GM21447 (cell line): ENCODE results near the gene RNF5.
"Not testable (repeated sequence)": the region's sequence is repeated elsewhere in the genome, so short reads cannot be mapped to it uniquely, and the experiment has no call there.

Experiments
- ATAC-seq: cut with Tn5 transposase; IDR thresholded peaks from one replicate; pipeline ENCODE4 v1.9.1; 2021; ENCODE audit not compliant: unreplicated experiment

Gene RNF5

GRCh38 chr6:32188381-32189068 is 10.3 kb downstream of the RNF5 start:
- ATAC-seq = no peak

- no peak for ATAC-seq
These were observed 11.0 kb downstream of the RNF5 start for GRCh38 chr6:32189069-32189741.

- ATAC-seq = no peak
These were observed 11.5 kb downstream of the RNF5 start for GRCh38 chr6:32189742-32190053.

GRCh38 chr6:32190054-32190851 is 12.0 kb downstream of the RNF5 start, which contains the start of gene PBX2:
Gene PBX2, minus strand, starts transcription at chr6:32190202. Its CDS starts 287 bp downstream, at chr6:32189915.
- ATAC-seq = peak; percentile 66

GRCh38 chr6:32190911-32191677 is 12.9 kb downstream of the RNF5 start:
- ATAC-seq = no peak

- no peak for ATAC-seq
These were observed 13.7 kb downstream of the RNF5 start for GRCh38 chr6:32191696-32192607.

- ATAC-seq = no peak
These were observed 14.4 kb downstream of the RNF5 start, which contains the start of gene GPSM3 for GRCh38 chr6:32192608-32193039. Gene GPSM3, minus strand, starts transcription at chr6:32192643. Its CDS starts 130 bp downstream, at chr6:32192513.

GRCh38 chr6:32193096-32193495 is 14.9 kb downstream of the RNF5 start:
- not testable (repeated sequence) for ATAC-seq

- no peak for ATAC-seq
These were observed 16.2 kb downstream of the RNF5 start for GRCh38 chr6:32194388-32194787.

GRCh38 chr6:32194825-32195651 is 16.8 kb downstream of the RNF5 start:
- no peak for ATAC-seq

- peak; percentile 67 for ATAC-seq
These were observed 17.4 kb downstream of the RNF5 start for GRCh38 chr6:32195652-32195901.

- peak; percentile 65 for ATAC-seq
These were observed 17.9 kb downstream of the RNF5 start for GRCh38 chr6:32195902-32196681.

- no peak for ATAC-seq
These were observed 18.7 kb downstream of the RNF5 start for GRCh38 chr6:32196682-32197616.

- no peak for ATAC-seq
These were observed 20.1 kb downstream of the RNF5 start for GRCh38 chr6:32198345-32198696.

GRCh38 chr6:32198866-32199265 is 20.7 kb downstream of the RNF5 start:
- ATAC-seq = no peak

- ATAC-seq = no peak
These were observed 22.7 kb downstream of the RNF5 start for GRCh38 chr6:32200711-32201475.

- ATAC-seq = no peak
These were observed 24.0 kb downstream of the RNF5 start for GRCh38 chr6:32202186-32202585.
